Right lobe of liver (tissue), 6 donors: ENCODE results near the gene PALM3. TPM values are rescaled to one million over a fixed set of nuclear protein-coding genes. Genes with fewer than 3 reads are reported as not detected.
A peak's percentile ranks its signal among the peaks of the same experiment; 100 is the strongest.
"Not testable (repeated sequence)": the region's sequence is repeated elsewhere in the genome, so short reads cannot be mapped to it uniquely, and the experiment has no call there.

Experiments used
- ATAC-seq, 4 donors: fragments of 200-7000 bp; cut with Tn5 transposase; one replicate each; pipeline ENCODE4 v1.9.1; 2020; ENCODE audit warnings: mild to moderate bottlenecking in 4 of 4, moderate library complexity in 4 of 4
- DNase-seq, 3 donors: peaks; one replicate each; pipeline ENCODE4 v3.0.0-alpha.2; 2020
- H3K27ac ChIP-seq, 3 donors: fragments of 200-600 bp; one replicate each; pipeline ENCODE4 v1.8.0; 2022
- H3K27me3 ChIP-seq, 2 donors: fragments of 200-600 bp; one replicate each; pipeline ENCODE4 v1.8.0; 2022
- H3K36me3 ChIP-seq, 4 donors: fragments of 200-600 bp; sonication (generic) in 1 of 4; one replicate each; pipeline versions ENCODE4 v1.5.1 to v1.8.0; 2017 to 2022; ENCODE audit warnings: control low read depth in 1 of 4
- H3K4me1 ChIP-seq, 4 donors: fragments of 200-600 bp; sonication (generic) in 1 of 4; one replicate each; pipeline versions ENCODE4 v1.5.1 to v1.8.0; 2017 to 2022; ENCODE audit warnings: control low read depth in 1 of 4
- H3K4me3 ChIP-seq, 3 donors: fragments of 200-600 bp; one replicate each; pipeline ENCODE4 v1.8.0; 2022
- H3K9me3 ChIP-seq, 4 donors: fragments of 200-600 bp; sonication (generic) in 1 of 4; one replicate each; pipeline versions ENCODE4 v1.5.1 to v1.8.0; 2017 to 2022; ENCODE audit warnings: control low read depth in 1 of 4
- POLR2A ChIP-seq: fragments of 450-650 bp; IDR thresholded peaks from one replicate; pipeline ENCODE4 v1.6.1; 2017; ENCODE audit warnings: antibody characterized with exemption, mild to moderate bottlenecking
- WGBS: methylation state at CpG from one replicate; pipeline ENCODE4 v1.1.6; 2018; ENCODE audit warnings: low coverage, low lambda C conversion rate; ENCODE audit not compliant: insufficient coverage; ENCODE audit errors: missing lambda C conversion rate; 5-methylcytosine and 5-hydroxymethylcytosine counted together
- intact Hi-C, 2 donors: fragments of 100-400 bp; cut with DNase I; formaldehyde crosslinking; loops; one replicate each; pipeline versions ENCODE4 v1.11.2 to v1.14.1; 2022
- total RNA-seq, 6 experiments: library from RNA; depleted of rRNA in 2 of 6; stranded (reverse); fragments of >200 nt in 2 of 6; fragmentation: NEBNext Ultra II Directional in 3 of 6; extraction: Animal tissue kit (Norgen Biotek cat#: 25700) in 3 of 6; gene quantifications; one replicate each; pipeline versions ENCODE4 v1.1.0 to v1.2.4, GENCODE V29; 2016 to 2023
- TF ChIP-seq, protein P1 (sequence below), 4 donors: fragments of 200-600 bp in 3 of 4; fragments of 450-650 bp in 1 of 4; IDR thresholded peaks; one replicate each; pipeline versions ENCODE4 v1.5.1 to v1.8.0; 2016 to 2022; ENCODE audit warnings: antibody characterized with exemption in 4 of 4, mild to moderate bottlenecking in 2 of 4
- donor health status: DM: no; HTN: yes; CAD: no.
- donor health status: DM: no; HTN: no; CAD: no.
- donor health status: DM: no; HTN: no; CAD: no.
- donor health status: DM: no; HTN: yes; CAD: no.
- donor health status: DM: no; HTN: yes; CAD: no.

Gene PALM3
- total RNA-seq, 6 experiments from 2014 or later, result 5.3 to 33.9 (median 17.0) TPM

DNA sequence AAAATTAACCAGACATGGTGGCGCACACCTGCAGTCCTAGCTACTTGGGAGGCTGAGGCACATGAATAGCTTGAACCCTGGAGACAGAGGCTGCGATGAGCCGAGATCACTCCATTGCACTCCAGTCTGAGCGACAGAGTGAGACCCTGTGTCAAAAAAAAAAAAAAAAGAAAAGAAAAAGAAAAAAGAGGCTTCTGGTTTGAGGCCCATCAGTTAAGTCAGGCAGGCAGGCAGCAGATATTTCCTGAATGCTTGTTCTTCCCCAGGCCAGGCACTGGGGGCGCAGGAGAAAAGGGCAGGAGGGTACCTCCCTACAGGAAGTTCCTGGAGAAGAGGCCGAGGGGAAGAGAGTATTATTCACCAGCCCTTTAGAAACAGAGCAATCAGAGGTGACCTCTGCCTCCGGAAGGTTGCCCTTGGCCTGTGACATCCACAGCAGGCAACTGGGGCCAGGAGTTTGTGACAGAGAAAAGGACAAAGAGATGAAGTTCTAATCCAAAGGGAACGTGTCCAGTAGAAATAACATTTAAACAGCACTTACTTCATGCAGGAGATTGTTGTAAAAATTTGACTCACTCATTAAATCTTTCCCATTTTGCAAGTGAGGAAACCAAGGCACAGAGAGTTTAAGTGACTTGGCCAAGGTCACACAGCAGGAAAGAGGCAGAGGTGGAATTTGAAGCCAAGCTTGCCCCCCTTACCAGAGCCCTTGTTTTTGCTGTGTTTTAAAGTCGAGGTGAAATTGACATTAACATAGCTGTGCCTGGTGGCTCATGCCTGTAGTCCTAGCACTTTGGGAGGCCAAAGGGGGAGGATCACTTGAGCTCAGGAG, 38.3 kb downstream of the PALM3 start:
- Histone ChIP-seq H3K9me3 (no peaks in the 10 kb centered on the region), H3K36me3 (no peaks in the 10 kb centered on the region), H3K4me3 (no peak overlapping the region), H3K4me1 (peaks cover 0 to 5% (median 0%) of the 10 kb centered on the region in 4 donors), H3K27ac (peak overlapping the region in 1 of 3 donors; percentile 33), H3K27me3 (no peaks in the 10 kb centered on the region)
- intact Hi-C loops, result no loop called here
- 42% methylated on average over 9 of the region's 9 CpGs for WGBS
- DNase-seq (peak; percentile 56 to 72 (median 64)), ATAC-seq (peak; percentile 86 to 99 (median 94))
- TF ChIP-seq, protein P1, sequence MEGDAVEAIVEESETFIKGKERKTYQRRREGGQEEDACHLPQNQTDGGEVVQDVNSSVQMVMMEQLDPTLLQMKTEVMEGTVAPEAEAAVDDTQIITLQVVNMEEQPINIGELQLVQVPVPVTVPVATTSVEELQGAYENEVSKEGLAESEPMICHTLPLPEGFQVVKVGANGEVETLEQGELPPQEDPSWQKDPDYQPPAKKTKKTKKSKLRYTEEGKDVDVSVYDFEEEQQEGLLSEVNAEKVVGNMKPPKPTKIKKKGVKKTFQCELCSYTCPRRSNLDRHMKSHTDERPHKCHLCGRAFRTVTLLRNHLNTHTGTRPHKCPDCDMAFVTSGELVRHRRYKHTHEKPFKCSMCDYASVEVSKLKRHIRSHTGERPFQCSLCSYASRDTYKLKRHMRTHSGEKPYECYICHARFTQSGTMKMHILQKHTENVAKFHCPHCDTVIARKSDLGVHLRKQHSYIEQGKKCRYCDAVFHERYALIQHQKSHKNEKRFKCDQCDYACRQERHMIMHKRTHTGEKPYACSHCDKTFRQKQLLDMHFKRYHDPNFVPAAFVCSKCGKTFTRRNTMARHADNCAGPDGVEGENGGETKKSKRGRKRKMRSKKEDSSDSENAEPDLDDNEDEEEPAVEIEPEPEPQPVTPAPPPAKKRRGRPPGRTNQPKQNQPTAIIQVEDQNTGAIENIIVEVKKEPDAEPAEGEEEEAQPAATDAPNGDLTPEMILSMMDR (IDR thresholded peaks at IDR 0.05), result peak; percentile 39 to 51 (median 44)
- no peak for TF ChIP-seq POLR2A

DNA sequence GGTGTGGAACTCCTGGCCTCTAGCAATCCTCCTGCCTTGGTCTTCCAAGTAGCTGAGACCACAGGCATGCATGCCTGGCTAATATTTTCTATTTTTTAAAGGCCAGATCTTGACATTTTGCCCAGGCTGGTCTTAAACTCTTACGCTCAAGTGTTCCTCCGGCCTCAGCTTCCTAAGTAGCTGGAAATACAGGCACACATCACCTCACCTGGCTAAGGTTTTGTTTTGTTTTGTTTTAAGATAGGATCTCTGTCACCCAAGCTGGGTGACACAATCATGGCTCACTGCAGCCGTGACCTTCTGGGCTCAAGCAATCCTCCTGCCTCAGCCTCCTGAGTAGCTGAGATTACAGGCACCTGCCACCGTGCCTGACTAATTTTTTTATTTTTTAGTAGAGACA, 39.4 kb downstream of the PALM3 start:
- TF ChIP-seq, protein P1 (IDR thresholded peaks at IDR 0.05), result no peak
- no peak for TF ChIP-seq POLR2A
- no peaks in the 10 kb centered on the region for H3K27me3 ChIP-seq
- DNase-seq, result no peak
- no peak overlapping the region for H3K27ac ChIP-seq
- 97% methylated on average over 4 of the region's 4 CpGs for WGBS
- no peak for ATAC-seq
- intact Hi-C loops, result no loop called here
- peaks cover 0 to 5% (median 0%) of the 10 kb centered on the region in 4 donors for H3K4me1 ChIP-seq
- no peaks in the 10 kb centered on the region for H3K9me3 ChIP-seq
- H3K36me3 ChIP-seq, result no peaks in the 10 kb centered on the region
- no peak overlapping the region for H3K4me3 ChIP-seq

DNA sequence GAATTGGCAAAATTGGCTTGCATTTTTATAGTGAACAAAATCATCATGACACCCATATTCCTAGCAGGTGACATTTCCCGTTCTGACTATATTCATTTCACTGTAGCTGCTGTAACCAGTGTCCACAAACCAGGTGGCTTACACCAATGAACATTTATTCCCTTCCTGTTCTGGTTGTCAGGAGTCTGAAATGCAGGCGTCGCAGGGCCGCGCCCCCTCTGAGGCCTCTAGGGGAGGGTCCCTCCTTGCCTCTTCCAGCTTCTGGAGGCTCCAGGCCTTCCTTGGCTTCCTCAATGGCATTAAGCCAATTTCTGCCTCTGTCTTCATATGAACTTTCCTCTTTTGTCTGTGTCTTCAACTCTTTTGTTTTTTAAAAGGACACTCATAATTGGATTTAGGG, 40.4 kb downstream of the PALM3 start:
- DNase-seq (no peak), ATAC-seq (no peak)
- TF ChIP-seq POLR2A, result no peak
- TF ChIP-seq, protein P1 (IDR thresholded peaks at IDR 0.05), result no peak
- no peak overlapping the region for H3K27ac ChIP-seq
- intact Hi-C loops, result no loop called here
- H3K36me3 ChIP-seq, result no peaks in the 10 kb centered on the region
- no peak overlapping the region for H3K4me3 ChIP-seq
- H3K27me3 ChIP-seq, result no peaks in the 10 kb centered on the region
- H3K4me1 ChIP-seq, result peaks cover 0 to 5% (median 0%) of the 10 kb centered on the region in 4 donors
- WGBS, result 44% methylated on average over 5 of the region's 5 CpGs
- H3K9me3 ChIP-seq, result no peaks in the 10 kb centered on the region

DNA sequence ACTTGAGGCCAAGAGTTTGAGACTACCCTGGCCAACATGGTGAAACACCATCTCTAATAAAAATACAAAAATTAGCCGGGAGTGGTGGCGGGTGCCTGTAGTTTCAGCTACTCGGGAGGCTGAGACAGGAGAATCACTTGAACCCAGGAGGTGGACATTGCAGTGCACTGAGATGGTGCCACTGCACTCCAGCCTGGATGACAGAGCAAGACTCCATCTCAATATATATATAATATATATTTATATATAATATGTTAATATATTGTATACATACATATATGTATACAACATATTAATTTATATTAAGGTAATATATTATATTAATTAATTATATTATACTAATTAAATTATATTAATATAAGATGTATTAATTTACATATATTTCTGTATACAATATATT, 42.1 kb downstream of the PALM3 start:
- H3K27me3 ChIP-seq, DNase-seq, ATAC-seq, H3K36me3 ChIP-seq, H3K4me3 ChIP-seq, H3K9me3 ChIP-seq, intact Hi-C loops, H3K27ac ChIP-seq: not testable (repeated sequence)
- WGBS, result 90% methylated on average over 3 of the region's 3 CpGs
- H3K4me1 ChIP-seq, result peaks cover 0 to 15% (median 0%) of the 10 kb centered on the region in 4 donors

DNA sequence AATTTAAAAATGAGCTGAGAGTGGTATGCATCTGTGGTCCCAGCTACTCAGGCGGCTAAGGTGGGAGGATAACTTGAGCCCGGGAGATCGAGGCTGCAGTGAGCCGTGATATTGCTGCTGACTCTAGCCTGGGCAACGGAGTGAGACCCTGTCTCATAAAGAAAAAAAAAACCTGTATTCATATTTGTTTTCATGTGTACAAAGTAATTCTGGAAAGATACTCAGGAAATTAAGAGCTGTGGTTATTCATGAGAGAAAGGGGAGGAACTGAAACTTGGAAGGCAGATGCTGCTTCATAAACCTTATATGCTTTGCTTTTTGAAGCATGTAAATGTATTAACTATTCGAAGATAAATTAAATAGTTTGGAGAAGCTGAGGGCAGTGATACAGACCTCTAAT, 42.8 kb downstream of the PALM3 start:
- Histone ChIP-seq H3K9me3 (no peaks in the 10 kb centered on the region), H3K4me1 (peaks cover 0 to 15% (median 0%) of the 10 kb centered on the region in 4 donors), H3K36me3 (no peaks in the 10 kb centered on the region), H3K4me3 (no peak overlapping the region), H3K27ac (no peak overlapping the region), H3K27me3 (no peaks in the 10 kb centered on the region)
- ATAC-seq (no peak), DNase-seq (no peak)
- intact Hi-C loops, result no loop called here
- TF ChIP-seq POLR2A, result no peak
- TF ChIP-seq, protein P1 (IDR thresholded peaks at IDR 0.05), result no peak
- 68% methylated on average over 4 of the region's 6 CpGs for WGBS
